GM18507 (cell line): ENCODE data around the gene ELP1.
"Not testable (repeated sequence)": the region's sequence is repeated elsewhere in the genome, so short reads cannot be mapped to it uniquely, and the experiment has no call there.

Experiments
- DNase-seq: peaks from one replicate; pipeline ENCODE4 v3.0.0; 2011; ENCODE audit warnings: low read depth; ENCODE audit not compliant: insufficient read length; ENCODE audit errors: extremely low spot score
- FAIRE-seq: peaks from 2 replicates; lab custom pipeline; 2011; peaks lifted over from hg19 to GRCh38; lab: Jason Lieb, UNC

The ELP1 gene

DNA sequence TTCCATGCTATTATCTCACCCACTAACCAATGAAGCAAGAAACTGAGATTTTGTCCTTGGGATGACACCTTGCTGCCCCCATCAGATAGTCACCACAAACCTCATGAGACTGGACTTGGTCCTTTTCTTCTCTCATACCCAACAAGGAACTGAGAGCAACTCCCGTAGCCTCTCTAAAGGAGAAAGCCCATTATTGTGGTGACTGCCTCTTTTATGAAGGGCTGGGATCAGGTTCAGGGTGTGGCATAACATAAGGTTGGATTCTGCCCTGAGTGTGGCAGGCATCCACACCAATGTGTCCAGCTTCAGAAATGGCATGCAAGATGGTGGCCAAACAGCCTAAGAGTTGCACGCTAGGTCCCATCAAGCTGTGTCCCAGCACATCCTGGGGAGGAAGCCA is 73.2 kb downstream of the ELP1 start:
- FAIRE-seq (no peak), DNase-seq (no peak)

DNA sequence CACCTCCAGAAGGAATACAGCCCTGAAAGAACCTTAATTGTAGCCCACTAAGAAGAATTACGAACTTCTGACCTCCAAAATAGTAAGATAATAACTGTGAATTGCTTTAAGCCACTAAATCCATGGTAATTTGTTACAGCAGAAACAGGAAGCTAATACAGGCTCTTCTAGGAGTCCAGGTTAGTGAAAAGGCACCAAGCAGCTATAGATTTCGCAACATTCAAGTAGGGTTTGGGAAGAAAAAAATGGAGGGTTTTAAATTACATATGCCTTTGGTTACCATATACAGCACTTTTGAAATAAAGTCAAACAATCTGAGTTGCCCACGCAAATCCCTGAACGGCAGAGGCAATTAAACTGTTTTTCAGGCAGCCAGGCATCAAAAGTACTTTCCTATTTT is 73.6 kb downstream of the ELP1 start:
- no peak for FAIRE-seq
- DNase-seq = no peak

DNA sequence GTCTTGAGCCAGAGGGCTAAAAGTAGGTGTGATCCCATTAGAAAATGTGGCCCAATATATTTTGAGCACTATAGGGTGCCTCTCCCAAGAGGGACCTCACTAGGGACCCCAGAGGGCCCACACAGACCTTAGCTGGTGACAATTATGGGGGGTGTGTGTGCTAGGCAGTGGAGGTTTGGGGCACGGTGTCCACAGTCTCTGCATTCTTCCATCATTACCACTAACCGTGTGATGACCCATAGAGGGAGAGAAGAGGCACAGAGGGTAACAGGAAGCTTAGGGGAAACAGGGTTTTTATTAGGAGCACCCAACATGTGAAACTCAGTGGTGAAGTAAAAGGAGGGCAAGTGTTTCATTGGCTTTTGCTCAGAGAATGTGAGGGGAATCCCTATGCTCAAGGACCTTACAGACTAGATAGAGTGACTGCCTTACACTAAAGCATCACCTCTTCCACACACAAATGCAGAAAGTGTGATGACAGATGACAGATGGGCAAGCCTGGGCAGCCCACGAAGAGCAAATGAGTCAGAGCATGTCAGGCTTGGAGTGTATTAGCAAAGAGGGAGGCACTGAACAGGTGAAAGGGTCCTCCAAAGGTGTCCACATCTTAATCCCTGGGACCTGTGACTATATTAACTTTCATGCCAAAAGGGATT is 74.3 kb downstream of the ELP1 start:
- FAIRE-seq (no peak), DNase-seq (no peak)

DNA sequence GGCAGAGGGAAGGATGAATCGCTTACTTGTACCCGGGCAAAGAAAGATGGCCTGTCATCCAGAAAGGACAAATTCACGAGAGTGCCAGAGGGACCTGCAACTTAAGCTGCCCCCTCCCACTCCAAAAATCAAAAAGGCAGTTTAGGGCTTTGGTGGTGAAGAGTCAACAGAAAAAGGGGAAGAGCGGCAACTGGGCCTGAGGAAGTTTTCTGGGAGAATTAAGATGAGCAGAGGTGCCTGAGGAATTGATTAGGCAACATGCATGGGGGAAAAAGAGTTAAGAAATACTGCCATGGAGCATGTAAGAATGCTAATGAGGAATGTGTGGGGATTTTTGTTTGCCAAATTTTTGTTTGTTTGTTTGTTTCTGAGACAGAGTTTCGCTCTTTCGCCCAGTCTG is 76.4 kb downstream of the ELP1 start:
- no peak for FAIRE-seq
- no peak for DNase-seq

DNA sequence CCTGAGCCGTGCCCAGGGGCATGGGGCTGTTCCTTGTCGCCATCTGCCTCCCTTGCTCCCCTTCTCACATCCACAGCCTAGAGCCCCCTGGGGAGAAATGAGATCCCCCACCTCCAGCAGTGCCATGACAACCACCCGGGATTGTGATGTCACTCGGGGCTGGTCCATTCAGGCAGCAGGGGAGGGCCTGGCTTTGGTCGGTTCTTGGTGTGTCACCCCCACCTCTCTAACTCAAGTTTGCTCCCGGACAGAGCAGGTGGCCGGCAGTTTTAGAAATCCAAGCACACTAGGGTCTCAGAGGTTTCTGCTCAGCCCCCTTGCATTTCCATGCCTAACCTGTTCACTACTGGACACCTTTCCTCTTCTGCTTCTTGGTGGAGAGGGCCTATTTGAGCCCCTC is 78.0 kb downstream of the ELP1 start, which contains the start of gene ACTL7B:
Gene ACTL7B (minus strand): TSS at position 99 of the 400 bp plus-strand sequence. CDS start 56 bp downstream, at position 43.
- DNase-seq = no peak
- no peak for FAIRE-seq

DNA sequence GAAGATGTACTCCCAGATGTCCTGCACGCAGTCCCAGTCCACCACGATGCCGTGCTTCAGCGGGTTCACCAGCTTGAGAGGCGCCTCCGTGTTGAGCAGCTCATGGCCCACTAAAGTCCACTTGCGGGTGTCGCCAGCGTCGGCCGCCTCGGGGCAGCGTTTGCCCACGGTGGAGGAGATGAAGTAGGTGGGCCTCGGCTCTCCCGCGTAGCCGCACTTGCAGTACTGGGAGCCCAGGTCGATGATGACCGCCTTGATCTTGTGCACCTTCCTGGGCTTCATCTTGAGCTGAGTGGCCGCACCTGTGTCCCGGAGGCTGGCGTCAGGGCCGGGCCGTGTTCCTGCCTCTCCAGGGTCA is 78.4 kb downstream of the ELP1 start:
- FAIRE-seq (no peak), DNase-seq (no peak)

DNA sequence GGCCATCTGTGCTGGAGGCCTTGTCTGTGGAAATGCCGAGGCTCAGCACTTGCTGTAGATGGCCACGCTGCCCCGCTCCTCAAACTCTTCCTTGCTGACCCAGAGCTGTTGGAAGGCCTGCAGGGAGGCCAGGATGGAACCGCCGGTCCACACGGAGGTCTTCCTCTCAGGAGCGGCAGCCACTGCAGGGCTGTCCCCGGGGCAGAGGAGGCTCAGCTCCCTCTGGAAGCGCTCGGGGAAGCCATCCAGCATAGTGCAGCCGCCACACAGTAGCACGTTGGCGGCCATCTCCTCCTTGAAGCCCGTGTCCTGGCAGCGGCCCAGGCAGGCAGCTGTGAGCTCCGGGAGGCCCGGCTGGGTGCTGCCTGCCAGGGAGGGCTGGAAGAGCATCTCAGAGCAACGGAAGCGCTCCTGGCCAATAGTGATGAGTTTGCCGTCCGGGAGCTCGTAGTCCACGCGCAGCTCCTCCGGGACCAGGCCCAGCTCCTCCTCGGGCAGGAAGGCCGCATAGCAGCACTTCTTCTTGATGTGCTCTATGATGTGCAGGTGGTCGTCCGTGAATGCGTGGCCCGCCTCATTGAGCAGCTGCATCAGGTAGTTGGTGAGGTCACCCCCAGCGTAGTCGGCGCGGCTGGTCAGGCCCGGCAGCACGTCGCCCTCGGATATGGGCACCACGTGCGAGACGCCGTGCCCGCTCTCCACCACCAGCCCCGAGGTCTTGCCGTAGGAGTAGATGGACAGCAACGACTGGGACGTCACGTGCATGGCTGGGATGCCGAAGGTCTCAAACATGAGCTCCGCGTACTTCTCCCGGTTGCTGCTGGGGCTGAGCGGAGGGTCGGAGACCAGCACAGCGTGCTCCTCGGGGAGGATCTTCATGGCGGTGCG is 79.0 kb downstream of the ELP1 start:
- no peak for FAIRE-seq
- no peak for DNase-seq

DNA sequence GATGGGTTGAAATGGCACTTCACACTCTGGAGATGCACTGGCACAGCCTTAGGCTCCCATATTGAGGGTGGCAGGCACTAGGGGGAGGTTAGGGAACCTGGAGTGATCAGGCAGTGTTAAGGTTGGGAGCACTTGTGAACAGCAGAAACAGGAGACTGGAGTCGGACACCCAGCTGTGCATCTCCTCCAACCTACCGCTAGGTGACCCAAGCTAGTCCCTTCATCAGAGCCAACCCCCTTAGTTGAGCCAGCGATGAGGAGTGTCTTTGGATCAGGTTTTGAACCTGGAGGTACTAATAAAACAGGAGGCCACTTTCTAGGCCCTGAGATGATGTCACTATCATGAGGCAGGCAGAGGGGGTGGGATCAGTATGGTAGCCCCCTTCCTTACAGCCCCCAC is 79.8 kb downstream of the ELP1 start:
- no peak for FAIRE-seq
- no peak for DNase-seq

DNA sequence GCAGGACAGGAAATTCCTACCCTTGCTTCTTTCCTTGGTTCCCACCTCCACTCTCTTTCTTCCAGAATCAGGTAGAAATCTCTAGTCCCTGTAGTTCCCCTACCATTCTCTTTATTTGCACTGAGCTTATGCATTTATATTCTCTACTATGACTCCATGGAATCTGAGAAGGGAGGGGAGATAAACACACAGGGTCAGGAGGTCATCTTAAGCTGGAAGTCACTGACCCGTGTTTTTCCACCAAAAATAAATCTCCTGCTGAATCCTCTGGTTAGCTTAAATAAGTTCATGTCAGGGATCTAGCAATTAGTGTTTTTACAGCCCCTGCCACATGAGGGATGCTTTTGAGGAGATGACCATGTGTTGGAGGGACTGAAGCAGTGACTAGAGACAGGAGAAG is 81.8 kb downstream of the ELP1 start:
- FAIRE-seq (no peak), DNase-seq (no peak)

DNA sequence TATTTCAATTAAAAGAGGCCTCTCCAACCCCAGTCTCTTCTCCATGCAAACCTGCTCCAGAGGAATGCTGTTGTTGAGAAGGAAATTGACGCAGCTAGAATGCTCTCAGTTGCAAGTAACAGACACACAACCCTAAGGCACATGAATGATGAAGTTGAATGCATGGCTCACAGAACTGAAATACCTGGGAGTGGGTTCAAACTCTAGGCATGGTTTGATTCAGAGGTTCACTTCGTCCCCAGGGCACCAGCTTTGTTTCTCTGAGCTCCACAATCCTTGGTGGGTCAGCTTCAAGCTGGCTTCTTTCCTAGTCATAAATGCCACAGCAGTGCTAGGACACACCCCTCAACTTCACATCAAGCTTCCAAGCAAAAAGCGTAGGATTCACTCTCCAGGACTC is 82.8 kb downstream of the ELP1 start:
- DNase-seq (no peak), FAIRE-seq (no peak)

DNA sequence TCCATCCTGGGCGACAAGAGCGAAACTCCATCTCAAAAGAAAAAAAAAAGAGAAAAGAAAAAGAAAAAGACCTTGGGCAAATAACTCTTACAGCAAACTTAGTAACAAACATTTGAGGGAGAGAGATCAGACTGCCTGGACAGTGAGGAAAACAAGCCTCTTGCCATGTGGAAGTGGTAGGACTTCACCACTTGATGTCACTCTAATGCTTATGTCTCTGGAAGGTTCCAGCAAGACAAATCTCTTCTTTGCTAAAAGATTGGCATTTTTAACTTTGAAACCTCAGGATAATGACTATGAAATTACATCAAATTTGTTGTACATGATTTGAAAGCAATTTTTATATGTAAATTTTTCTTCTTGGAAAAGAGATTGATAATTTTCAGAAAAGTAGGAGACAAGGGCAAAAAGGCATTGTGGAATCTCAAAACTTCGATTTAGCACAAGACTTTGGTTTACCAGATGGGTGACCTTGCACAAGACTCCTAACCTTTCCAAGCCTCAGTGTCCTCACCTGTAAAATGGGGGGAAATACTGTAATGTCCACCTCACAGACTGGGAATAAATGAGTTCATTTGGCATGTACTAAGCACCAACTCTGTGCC is 83.5 kb downstream of the ELP1 start:
- DNase-seq (no peak), FAIRE-seq (no peak)

DNA sequence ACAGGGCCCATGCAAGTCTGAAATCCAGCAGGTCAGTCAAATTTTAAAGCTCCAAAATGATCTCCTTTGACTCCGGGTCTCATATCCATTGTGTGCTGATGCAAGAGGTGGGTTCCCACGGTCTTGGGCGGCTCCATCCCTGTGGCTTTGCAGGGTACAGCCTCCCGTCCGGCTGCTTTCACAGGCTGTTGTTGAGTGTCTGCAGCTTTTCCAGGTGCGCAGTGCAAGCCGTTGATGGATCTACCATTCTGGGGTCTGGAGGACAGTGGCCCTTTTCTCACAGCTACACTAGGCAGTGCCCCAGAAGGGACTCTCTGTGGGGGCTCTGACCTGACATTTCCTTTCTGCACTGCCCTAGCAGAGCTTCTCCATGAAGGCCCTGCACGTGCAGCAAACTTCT is 85.6 kb downstream of the ELP1 start:
- FAIRE-seq, DNase-seq: not testable (repeated sequence)

DNA sequence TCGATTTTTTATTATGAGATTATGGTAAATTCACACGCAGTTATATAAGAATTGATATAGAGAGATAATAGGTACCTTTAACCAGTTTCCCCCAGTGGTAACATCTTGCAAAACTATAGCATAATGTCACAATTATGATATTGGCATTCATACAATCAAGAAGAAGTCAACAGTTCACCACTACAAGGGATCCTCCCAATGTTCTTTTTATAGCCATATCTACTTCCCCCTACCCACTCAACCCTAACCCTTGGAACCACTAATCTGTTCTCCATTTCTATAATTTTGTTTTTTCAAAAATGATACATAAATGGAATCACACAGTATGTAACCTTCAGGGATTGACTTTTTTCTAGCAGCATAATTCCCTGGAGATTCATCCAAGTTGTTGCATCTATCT is 88.0 kb downstream of the ELP1 start:
- FAIRE-seq (no peak), DNase-seq (no peak)

DNA sequence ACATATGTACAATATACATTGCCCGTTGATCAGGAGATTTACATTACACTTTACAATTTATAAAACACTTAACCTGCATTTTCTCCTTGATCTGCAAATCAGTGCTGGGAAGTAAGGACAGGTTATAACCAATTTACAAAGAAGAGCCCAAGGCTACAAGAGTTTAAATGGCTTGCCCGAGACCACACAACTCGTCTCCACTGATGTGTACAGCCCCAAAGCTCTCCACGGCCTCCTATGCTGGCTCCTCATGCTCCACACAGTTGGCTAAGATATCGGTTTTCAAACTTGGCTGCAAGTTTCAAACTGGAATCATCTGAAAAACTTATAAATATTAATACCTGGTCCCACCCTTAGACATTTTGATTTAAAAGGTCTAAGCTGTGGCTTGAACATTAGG is 88.4 kb downstream of the ELP1 start:
- FAIRE-seq = no peak
- DNase-seq = no peak

DNA sequence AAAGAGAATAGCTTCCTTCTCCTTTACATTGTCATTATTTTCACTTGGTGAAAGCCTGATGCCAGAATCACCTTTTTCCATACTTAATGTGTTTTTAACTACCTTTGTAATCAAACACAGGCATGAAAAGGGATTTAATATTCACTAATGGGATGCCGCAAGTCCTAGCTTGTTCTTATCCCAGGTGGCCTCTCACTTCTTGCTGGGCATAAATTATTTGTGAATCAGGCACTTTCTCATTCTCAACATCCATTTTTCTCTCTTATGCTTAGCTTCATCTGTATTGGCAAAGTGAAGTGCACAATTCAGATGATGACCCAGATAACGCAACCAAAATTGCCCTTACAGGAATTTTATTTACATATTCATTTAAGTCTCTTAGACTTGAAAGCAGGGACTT is 89.1 kb downstream of the ELP1 start:
- no peak for DNase-seq
- FAIRE-seq = no peak

DNA sequence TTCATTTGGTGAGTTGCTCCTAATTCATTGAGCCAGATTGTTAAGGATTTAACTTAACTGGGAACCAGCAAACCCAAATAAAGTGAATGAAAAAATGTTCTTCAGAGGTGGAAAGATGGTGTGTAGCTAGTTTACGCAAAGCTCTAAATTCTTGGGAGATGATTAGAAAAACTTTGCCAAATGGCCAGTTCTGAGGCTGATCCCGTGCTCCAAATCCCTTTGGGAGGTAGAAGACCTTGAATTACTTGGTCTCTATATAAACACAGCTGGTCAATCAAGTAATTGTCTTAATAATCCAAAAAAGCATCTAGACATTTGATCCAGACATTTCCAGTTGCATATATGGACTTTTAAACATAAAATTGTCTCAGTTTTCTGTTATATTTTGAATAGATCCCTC is 89.5 kb downstream of the ELP1 start:
- FAIRE-seq (no peak), DNase-seq (no peak)

DNA sequence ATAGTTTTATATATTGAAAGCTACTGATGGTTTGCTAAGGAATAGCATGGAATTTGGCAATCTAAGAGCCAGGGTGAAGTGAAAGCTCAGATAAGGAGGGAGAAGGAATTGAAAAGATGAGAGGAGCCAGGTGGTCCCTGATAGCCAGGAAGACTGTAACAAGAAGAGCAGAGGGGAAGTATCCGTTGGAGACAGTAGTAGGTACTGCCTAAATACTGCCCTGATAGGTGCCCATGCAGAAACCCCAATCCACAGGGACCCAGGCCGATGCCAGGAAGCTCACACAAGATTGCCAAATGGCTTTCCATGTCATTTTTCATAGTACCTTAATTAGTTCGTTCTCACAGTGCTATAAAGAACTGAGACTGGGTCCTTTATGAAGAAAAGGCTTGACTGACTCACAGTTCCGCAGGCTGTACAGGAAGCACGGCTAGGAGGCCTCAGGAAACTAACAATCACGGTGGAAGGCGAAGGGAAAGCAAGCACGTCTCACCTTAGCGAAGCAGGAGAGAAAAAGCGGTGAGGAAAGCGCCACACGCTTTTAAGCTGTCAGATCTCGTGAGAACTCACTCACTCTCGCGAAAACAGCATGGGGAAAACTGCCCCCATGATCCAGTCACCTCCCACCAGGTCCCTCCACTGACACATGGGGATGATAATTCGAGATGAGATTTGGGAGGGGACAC is 91.2 kb downstream of the ELP1 start:
- DNase-seq (no peak), FAIRE-seq (no peak)

DNA sequence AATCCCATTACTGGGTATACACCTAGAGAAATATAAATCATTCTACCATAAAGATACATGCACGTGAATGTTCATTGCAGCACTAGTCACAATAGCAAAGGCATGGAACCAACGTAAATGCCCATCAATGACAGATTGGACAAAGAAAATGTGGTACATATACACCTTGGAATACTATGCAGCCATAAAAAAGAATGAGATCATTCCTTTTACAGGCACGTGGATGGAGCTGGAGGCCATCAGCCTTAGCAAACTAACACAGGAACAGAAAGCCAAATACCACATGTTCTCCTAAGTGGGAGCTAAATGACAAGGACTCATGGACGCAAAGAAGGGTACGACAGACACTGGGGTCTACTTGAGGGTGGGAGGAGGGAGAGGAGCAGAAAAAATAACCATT is 94.4 kb downstream of the ELP1 start:
- DNase-seq, FAIRE-seq: not testable (repeated sequence)

DNA sequence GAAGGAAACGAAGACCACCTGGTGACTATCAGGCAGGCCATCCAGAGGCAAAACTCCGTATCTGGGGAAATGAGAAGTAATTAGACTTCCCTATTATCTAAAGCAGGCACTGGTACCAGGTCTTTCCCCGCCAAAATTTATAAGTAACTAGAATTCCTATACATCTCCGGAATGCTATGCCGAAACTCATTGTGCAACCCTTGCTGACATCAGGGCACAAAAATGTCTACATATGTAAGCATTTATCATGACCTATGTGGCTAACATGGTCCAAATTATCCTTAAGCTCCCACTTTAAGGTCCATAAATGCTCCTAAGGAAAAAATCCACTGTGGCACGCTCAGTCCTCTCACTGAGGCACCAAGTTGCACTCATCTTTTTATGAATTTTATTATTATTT is 95.9 kb downstream of the ELP1 start:
- DNase-seq (no peak), FAIRE-seq (no peak)

DNA sequence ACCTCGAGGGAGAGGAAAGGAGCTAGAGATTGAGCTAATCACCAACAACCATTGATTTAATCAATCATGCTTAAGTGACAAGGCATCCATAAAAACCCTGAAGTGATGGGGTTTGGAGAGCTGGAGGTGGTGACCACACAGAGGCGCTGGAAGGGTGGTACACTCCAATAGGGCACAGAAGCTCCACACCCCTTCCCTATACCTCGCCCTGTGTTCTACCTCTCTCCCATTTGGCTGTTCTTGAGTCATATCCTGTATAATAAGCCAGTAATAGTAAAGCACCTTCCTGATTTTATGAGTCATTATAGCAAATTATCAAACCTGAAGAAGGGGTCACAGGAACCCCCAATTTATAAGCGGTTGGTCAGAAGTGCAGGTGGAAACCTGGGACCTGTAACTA is 96.4 kb downstream of the ELP1 start:
- no peak for FAIRE-seq
- no peak for DNase-seq
